Measurements from ENCODE around the gene DLGAP3. TPM values are rescaled to one million over a fixed set of nuclear protein-coding genes. Genes with fewer than 3 reads are reported as not detected.
"Not testable (repeated sequence)": the region's sequence is repeated elsewhere in the genome, so short reads cannot be mapped to it uniquely, and the experiment has no call there.

Gene DLGAP3
- total RNA-seq, 1 donor from 2014 or later, result not detected

DNA sequence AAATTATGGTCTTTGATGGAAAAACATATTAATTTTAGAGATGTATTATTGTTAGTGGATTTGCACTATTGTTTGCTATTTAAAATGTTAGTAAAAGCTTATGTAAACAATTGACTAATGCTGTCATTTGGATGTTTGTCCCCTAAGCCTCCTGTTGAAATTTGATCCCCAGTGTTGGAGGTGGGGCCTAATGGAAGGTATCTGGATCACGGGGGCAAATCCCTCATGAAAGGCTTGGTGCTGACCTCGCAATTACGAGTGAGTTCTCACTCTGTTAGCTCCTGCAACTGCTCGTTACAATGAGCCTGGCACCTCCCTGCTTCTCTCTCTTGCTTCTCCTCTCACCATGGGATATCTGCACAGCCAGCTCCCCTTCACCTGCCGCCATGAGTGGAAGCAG is 41.4 kb upstream of the DLGAP3 start:
- H3K27me3 ChIP-seq (ENCODE audit: control insufficient read depth in 3 of 3, insufficient read depth in 3 of 3, low read length in 3 of 3), result peaks cover 0 to 4% (median 4%) of the 10 kb centered on the region in 3 donors
- H3K4me3 ChIP-seq (ENCODE audit: low read length in 3 of 3), result no peak overlapping the region
- no peak overlapping the region for H3K27ac ChIP-seq (ENCODE audit: low read depth, low read length)
- no peaks in the 10 kb centered on the region for H3K4me1 ChIP-seq (ENCODE audit: control insufficient read depth in 3 of 3, insufficient read depth in 3 of 3, low read length in 3 of 3)
- no peaks in the 10 kb centered on the region for H3K36me3 ChIP-seq (ENCODE audit: control insufficient read depth in 3 of 3, insufficient read depth in 3 of 3, low read length in 3 of 3)
- no peak overlapping the region for H3K9ac ChIP-seq (ENCODE audit: low read depth in 1 of 3, low read length in 3 of 3)
- no peaks in the 10 kb centered on the region for H3K9me3 ChIP-seq (ENCODE audit: control insufficient read depth in 3 of 3, low read length in 3 of 3)

- peaks cover 0 to 4% (median 4%) of the 10 kb centered on the region in 3 donors for H3K27me3 ChIP-seq (ENCODE audit: control insufficient read depth in 3 of 3, insufficient read depth in 3 of 3, low read length in 3 of 3)
Measured at GRCh38 chr1:34970220-34970735, 40.8 kb upstream of the DLGAP3 start.

GRCh38 chr1:34968297-34968696 is 38.8 kb upstream of the DLGAP3 start:
- not testable (repeated sequence) for H3K36me3 ChIP-seq (ENCODE audit: control insufficient read depth in 3 of 3, insufficient read depth in 3 of 3, low read length in 3 of 3); H3K4me3 ChIP-seq (ENCODE audit: low read length in 3 of 3); H3K27me3 ChIP-seq (ENCODE audit: control insufficient read depth in 3 of 3, insufficient read depth in 3 of 3, low read length in 3 of 3); H3K4me1 ChIP-seq (ENCODE audit: control insufficient read depth in 3 of 3, insufficient read depth in 3 of 3, low read length in 3 of 3); H3K9ac ChIP-seq (ENCODE audit: low read depth in 1 of 3, low read length in 3 of 3); H3K9me3 ChIP-seq (ENCODE audit: control insufficient read depth in 3 of 3, low read length in 3 of 3); H3K27ac ChIP-seq (ENCODE audit: low read depth, low read length)

More at GRCh38 chr1:34970220-34970735, 40.8 kb upstream of the DLGAP3 start:
- no peaks in the 10 kb centered on the region for H3K4me1 ChIP-seq (ENCODE audit: control insufficient read depth in 3 of 3, insufficient read depth in 3 of 3, low read length in 3 of 3)
- H3K4me3 ChIP-seq (ENCODE audit: low read length in 3 of 3), result no peak overlapping the region
- no peaks in the 10 kb centered on the region for H3K36me3 ChIP-seq (ENCODE audit: control insufficient read depth in 3 of 3, insufficient read depth in 3 of 3, low read length in 3 of 3)
- H3K27ac ChIP-seq (ENCODE audit: low read depth, low read length), result no peak overlapping the region
- H3K9me3 ChIP-seq (ENCODE audit: control insufficient read depth in 3 of 3, low read length in 3 of 3), result no peaks in the 10 kb centered on the region
- H3K9ac ChIP-seq (ENCODE audit: low read depth in 1 of 3, low read length in 3 of 3), result no peak overlapping the region

- not testable (repeated sequence) for H3K36me3 ChIP-seq (ENCODE audit: control insufficient read depth in 3 of 3, insufficient read depth in 3 of 3, low read length in 3 of 3); H3K4me3 ChIP-seq (ENCODE audit: low read length in 3 of 3); H3K27me3 ChIP-seq (ENCODE audit: control insufficient read depth in 3 of 3, insufficient read depth in 3 of 3, low read length in 3 of 3); H3K4me1 ChIP-seq (ENCODE audit: control insufficient read depth in 3 of 3, insufficient read depth in 3 of 3, low read length in 3 of 3); H3K9ac ChIP-seq (ENCODE audit: low read depth in 1 of 3, low read length in 3 of 3); H3K27ac ChIP-seq (ENCODE audit: low read depth, low read length); H3K9me3 ChIP-seq (ENCODE audit: control insufficient read depth in 3 of 3, low read length in 3 of 3)
Measured at GRCh38 chr1:34967672-34968071, 38.2 kb upstream of the DLGAP3 start.

DNA sequence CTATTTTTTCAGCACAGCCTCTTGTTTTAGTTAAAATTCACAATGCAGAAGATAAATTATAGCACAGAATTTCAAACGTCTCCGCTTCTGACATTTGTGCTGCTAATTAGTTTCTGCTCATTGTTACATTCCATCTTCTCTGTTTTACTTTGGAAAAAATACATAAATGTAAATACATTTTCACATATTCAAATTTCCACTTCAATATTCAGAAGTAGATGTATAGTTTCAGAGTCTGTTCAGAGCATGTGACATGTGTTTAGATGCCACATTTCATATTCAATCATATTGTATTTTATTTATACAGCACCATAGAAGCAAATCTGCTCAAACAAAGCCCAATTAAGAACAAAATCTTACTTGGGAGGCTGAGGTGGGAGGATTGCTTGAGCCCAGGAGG is 36.1 kb upstream of the DLGAP3 start:
- Histone ChIP-seq H3K9ac (ENCODE audit: low read depth in 1 of 3, low read length in 3 of 3) (no peak overlapping the region), H3K36me3 (ENCODE audit: control insufficient read depth in 3 of 3, insufficient read depth in 3 of 3, low read length in 3 of 3) (no peaks in the 10 kb centered on the region), H3K4me3 (ENCODE audit: low read length in 3 of 3) (no peak overlapping the region), H3K27ac (ENCODE audit: low read depth, low read length) (no peak overlapping the region), H3K4me1 (ENCODE audit: control insufficient read depth in 3 of 3, insufficient read depth in 3 of 3, low read length in 3 of 3) (no peaks in the 10 kb centered on the region), H3K27me3 (ENCODE audit: control insufficient read depth in 3 of 3, insufficient read depth in 3 of 3, low read length in 3 of 3) (peaks cover 0 to 4% (median 0%) of the 10 kb centered on the region in 3 donors), H3K9me3 (ENCODE audit: control insufficient read depth in 3 of 3, low read length in 3 of 3) (no peaks in the 10 kb centered on the region)

DNA sequence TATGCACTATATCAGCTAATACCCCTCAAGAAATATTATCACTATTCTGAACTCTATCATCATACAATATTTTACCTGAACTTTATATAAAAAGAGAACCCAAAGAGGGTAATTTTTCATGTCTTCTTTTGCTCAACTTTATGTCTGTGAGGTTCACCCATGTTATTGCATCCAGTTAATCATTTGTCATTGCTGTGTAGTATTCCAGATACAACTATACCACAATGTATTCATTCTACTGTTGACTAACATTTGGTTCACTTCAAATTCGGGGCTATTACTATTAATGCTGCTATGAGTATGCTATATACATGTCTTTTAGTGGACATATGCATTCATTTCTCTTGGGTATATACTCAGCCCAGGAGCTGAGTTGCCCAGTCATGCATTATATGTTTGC is 21.0 kb upstream of the DLGAP3 start:
- no peak overlapping the region for H3K27ac ChIP-seq (ENCODE audit: low read depth, low read length)
- no peaks in the 10 kb centered on the region for H3K36me3 ChIP-seq (ENCODE audit: control insufficient read depth in 3 of 3, insufficient read depth in 3 of 3, low read length in 3 of 3)
- H3K9ac ChIP-seq (ENCODE audit: low read depth in 1 of 3, low read length in 3 of 3), result no peak overlapping the region
- no peaks in the 10 kb centered on the region for H3K27me3 ChIP-seq (ENCODE audit: control insufficient read depth in 3 of 3, insufficient read depth in 3 of 3, low read length in 3 of 3)
- no peaks in the 10 kb centered on the region for H3K4me1 ChIP-seq (ENCODE audit: control insufficient read depth in 3 of 3, insufficient read depth in 3 of 3, low read length in 3 of 3)
- no peaks in the 10 kb centered on the region for H3K9me3 ChIP-seq (ENCODE audit: control insufficient read depth in 3 of 3, low read length in 3 of 3)
- H3K4me3 ChIP-seq (ENCODE audit: low read length in 3 of 3), result no peak overlapping the region

- not testable (repeated sequence) for H3K36me3 ChIP-seq (ENCODE audit: control insufficient read depth in 3 of 3, insufficient read depth in 3 of 3, low read length in 3 of 3); H3K9me3 ChIP-seq (ENCODE audit: control insufficient read depth in 3 of 3, low read length in 3 of 3); H3K4me1 ChIP-seq (ENCODE audit: control insufficient read depth in 3 of 3, insufficient read depth in 3 of 3, low read length in 3 of 3)
Measured at GRCh38 chr1:34948739-34949138, 19.3 kb upstream of the DLGAP3 start.

DNA sequence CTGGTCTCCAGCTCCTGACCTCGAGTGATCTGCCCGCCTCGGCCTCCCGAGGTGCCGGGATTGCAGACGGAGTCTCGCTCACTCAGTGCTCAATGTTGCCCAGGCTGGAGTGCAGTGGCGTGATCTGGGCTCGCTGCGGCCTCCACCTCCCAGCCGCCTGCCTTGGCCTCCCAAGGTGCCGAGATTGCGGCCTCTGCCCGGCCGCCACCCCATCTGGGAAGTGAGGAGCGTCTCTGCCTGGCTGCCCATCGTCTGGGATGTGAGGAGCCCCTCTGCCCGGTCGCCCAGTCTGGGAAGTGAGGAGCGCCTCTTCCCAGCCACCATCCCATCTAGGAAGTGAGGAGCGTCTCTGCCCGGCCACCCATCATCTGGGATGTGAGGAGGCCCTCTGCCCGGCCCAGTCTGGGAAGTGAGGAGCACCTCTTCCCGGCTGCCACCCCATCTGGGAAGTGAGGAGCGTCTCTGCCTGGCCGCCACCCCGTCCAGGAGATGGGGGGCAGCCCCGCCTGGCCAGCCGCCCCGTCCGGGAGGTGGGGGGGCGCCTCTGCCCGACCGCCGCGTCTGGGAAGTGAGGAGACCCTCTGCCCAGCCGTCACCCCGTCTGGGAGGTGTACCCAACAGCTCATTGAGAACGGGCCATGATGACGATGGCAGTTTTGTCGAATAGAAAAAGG is 18.3 kb upstream of the DLGAP3 start:
- H3K27me3 ChIP-seq (ENCODE audit: control insufficient read depth in 3 of 3, insufficient read depth in 3 of 3, low read length in 3 of 3); H3K9me3 ChIP-seq (ENCODE audit: control insufficient read depth in 3 of 3, low read length in 3 of 3); H3K4me1 ChIP-seq (ENCODE audit: control insufficient read depth in 3 of 3, insufficient read depth in 3 of 3, low read length in 3 of 3); H3K27ac ChIP-seq (ENCODE audit: low read depth, low read length); H3K4me3 ChIP-seq (ENCODE audit: low read length in 3 of 3); H3K9ac ChIP-seq (ENCODE audit: low read depth in 1 of 3, low read length in 3 of 3); H3K36me3 ChIP-seq (ENCODE audit: control insufficient read depth in 3 of 3, insufficient read depth in 3 of 3, low read length in 3 of 3): not testable (repeated sequence)

More at GRCh38 chr1:34948739-34949138, 19.3 kb upstream of the DLGAP3 start:
- H3K27me3 ChIP-seq (ENCODE audit: control insufficient read depth in 3 of 3, insufficient read depth in 3 of 3, low read length in 3 of 3); H3K27ac ChIP-seq (ENCODE audit: low read depth, low read length); H3K9ac ChIP-seq (ENCODE audit: low read depth in 1 of 3, low read length in 3 of 3); H3K4me3 ChIP-seq (ENCODE audit: low read length in 3 of 3): not testable (repeated sequence)

DNA sequence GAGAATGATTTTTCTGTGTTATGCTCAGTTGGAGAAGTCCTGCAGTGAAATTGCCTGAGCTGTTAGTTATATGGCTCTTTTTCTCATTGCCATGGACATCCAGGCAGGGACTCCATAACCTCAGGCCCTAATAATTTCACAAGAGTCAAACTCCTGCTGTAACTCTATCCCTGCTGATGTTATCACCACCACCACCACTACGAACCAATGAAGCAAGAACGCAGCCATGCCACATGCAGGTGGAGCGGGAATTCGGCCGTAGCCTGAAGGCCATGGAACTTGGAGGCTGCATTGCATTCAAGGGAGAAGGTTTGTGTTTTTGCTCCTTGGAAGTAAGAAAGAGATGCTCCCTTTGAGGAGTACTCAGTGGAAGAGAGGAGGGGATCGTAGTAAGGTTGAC is 16.8 kb upstream of the DLGAP3 start:
- no peaks in the 10 kb centered on the region for H3K36me3 ChIP-seq (ENCODE audit: control insufficient read depth in 3 of 3, insufficient read depth in 3 of 3, low read length in 3 of 3)
- no peak overlapping the region for H3K9ac ChIP-seq (ENCODE audit: low read depth in 1 of 3, low read length in 3 of 3)
- H3K4me1 ChIP-seq (ENCODE audit: control insufficient read depth in 3 of 3, insufficient read depth in 3 of 3, low read length in 3 of 3), result no peaks in the 10 kb centered on the region
- H3K9me3 ChIP-seq (ENCODE audit: control insufficient read depth in 3 of 3, low read length in 3 of 3), result no peaks in the 10 kb centered on the region
- H3K27ac ChIP-seq (ENCODE audit: low read depth, low read length), result no peak overlapping the region
- peaks cover 0 to 4% (median 0%) of the 10 kb centered on the region in 3 donors for H3K27me3 ChIP-seq (ENCODE audit: control insufficient read depth in 3 of 3, insufficient read depth in 3 of 3, low read length in 3 of 3)
- no peak overlapping the region for H3K4me3 ChIP-seq (ENCODE audit: low read length in 3 of 3)

DNA sequence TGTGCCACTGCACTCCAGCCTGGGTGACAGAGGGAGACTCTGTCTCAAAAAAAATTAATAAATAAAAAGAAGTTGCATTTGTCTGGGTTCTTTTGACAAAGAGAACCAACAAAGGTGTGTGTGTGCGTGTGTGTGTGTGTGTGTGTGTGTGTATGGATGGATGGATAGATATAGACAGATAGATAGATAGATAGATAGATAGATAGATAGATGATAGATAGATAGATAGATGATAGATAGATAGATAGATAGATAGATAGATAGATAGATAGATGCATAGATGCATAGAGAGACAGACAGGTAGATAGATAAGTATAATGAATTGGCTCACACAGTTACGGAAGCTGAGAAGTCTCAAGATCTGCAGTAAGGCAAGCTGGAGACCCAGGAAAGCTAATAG is 12.3 kb upstream of the DLGAP3 start:
- not testable (repeated sequence) for H3K27ac ChIP-seq (ENCODE audit: low read depth, low read length); H3K27me3 ChIP-seq (ENCODE audit: control insufficient read depth in 3 of 3, insufficient read depth in 3 of 3, low read length in 3 of 3); H3K9me3 ChIP-seq (ENCODE audit: control insufficient read depth in 3 of 3, low read length in 3 of 3); H3K36me3 ChIP-seq (ENCODE audit: control insufficient read depth in 3 of 3, insufficient read depth in 3 of 3, low read length in 3 of 3); H3K4me3 ChIP-seq (ENCODE audit: low read length in 3 of 3); H3K4me1 ChIP-seq (ENCODE audit: control insufficient read depth in 3 of 3, insufficient read depth in 3 of 3, low read length in 3 of 3); H3K9ac ChIP-seq (ENCODE audit: low read depth in 1 of 3, low read length in 3 of 3)

Data from skeletal muscle tissue (tissue), 4 donors.